Nephron progenitor cell (in vitro differentiated cells): ENCODE measurements around the gene PTGIS.

ENCODE experiments used
- DNase-seq: peaks from one replicate; pipeline ENCODE4 v3.0.0; 2021
- H3K27ac Mint-ChIP-seq: 2 replicates; pipeline ENCODE4 v1.8.0; 2021; ENCODE audit warnings: mild to moderate bottlenecking, moderate library complexity, mixed read lengths
- H3K27me3 Mint-ChIP-seq: 2 replicates; pipeline ENCODE4 v1.8.0; 2021; ENCODE audit warnings: mild to moderate bottlenecking, low read depth, mixed read lengths; ENCODE audit not compliant: poor library complexity
- H3K36me3 Mint-ChIP-seq: 2 replicates; pipeline ENCODE4 v1.8.0; 2021; ENCODE audit warnings: low read depth, mixed read lengths
- H3K4me1 Mint-ChIP-seq: 2 replicates; pipeline ENCODE4 v1.8.0; 2021; ENCODE audit warnings: mixed read lengths
- H3K4me3 Mint-ChIP-seq: 2 replicates; pipeline ENCODE4 v1.8.0; 2021; ENCODE audit warnings: mild to moderate bottlenecking, moderate library complexity, mixed read lengths
- H3K9me3 Mint-ChIP-seq: 2 replicates; pipeline ENCODE4 v1.8.0; 2021; ENCODE audit warnings: mild to moderate bottlenecking, moderate library complexity, mixed read lengths
- CTCF ChIP-seq: fragments of 200-600 bp; sonication (generic); IDR thresholded peaks from 2 replicates; pipeline ENCODE4 v1.5.0; 2021; ENCODE audit warnings: antibody characterized with exemption

Gene PTGIS

GRCh38 chr20:49595811-49596561 lies 28.0 kb upstream of the PTGIS start:
- Mint-ChIP-seq H3K27ac (peak overlapping the region; percentile 19), H3K4me3 (no peak overlapping the region), H3K36me3 (no peaks in the 10 kb centered on the region), H3K4me1 (peaks cover 26% of the 10 kb centered on the region), H3K27me3 (peaks cover 13% of the 10 kb centered on the region), H3K9me3 (no peaks in the 10 kb centered on the region)
- TF ChIP-seq CTCF = no peak
- DNase-seq = no peak

- no peaks in the 10 kb centered on the region for H3K36me3 Mint-ChIP-seq
- no peak for TF ChIP-seq CTCF
- H3K4me1 Mint-ChIP-seq = peaks cover 27% of the 10 kb centered on the region
- DNase-seq = no peak
- peaks cover 14% of the 10 kb centered on the region for H3K27me3 Mint-ChIP-seq
- no peaks in the 10 kb centered on the region for H3K9me3 Mint-ChIP-seq
- H3K4me3 Mint-ChIP-seq = no peak overlapping the region
- no peak overlapping the region for H3K27ac Mint-ChIP-seq
Observed at GRCh38 chr20:49595346-49595745, 27.4 kb upstream of the PTGIS start.

GRCh38 chr20:49594931-49595315 lies 27.0 kb upstream of the PTGIS start:
- Mint-ChIP-seq H3K9me3 (no peaks in the 10 kb centered on the region), H3K36me3 (no peaks in the 10 kb centered on the region), H3K4me3 (no peak overlapping the region), H3K27me3 (peaks cover 15% of the 10 kb centered on the region), H3K27ac (no peak overlapping the region), H3K4me1 (peaks cover 27% of the 10 kb centered on the region)
- TF ChIP-seq CTCF = no peak
- no peak for DNase-seq

- no peak for DNase-seq
- Mint-ChIP-seq H3K36me3 (no peaks in the 10 kb centered on the region), H3K27me3 (peaks cover 17% of the 10 kb centered on the region), H3K4me1 (peaks cover 27% of the 10 kb centered on the region), H3K9me3 (no peaks in the 10 kb centered on the region), H3K4me3 (no peak overlapping the region), H3K27ac (no peak overlapping the region)
- no peak for TF ChIP-seq CTCF
Observed at GRCh38 chr20:49594143-49594930, 26.4 kb upstream of the PTGIS start.

- no peaks in the 10 kb centered on the region for H3K36me3 Mint-ChIP-seq
- no peak overlapping the region for H3K27ac Mint-ChIP-seq
- no peak overlapping the region for H3K4me3 Mint-ChIP-seq
Observed at GRCh38 chr20:49593466-49594142, 25.7 kb upstream of the PTGIS start.

More at GRCh38 chr20:49593466-49594142, 25.7 kb upstream of the PTGIS start:
- Mint-ChIP-seq H3K4me1 (peaks cover 28% of the 10 kb centered on the region), H3K9me3 (no peaks in the 10 kb centered on the region), H3K27me3 (peaks cover 17% of the 10 kb centered on the region)
- DNase-seq = no peak
- no peak for TF ChIP-seq CTCF
